Hepatocyte (in vitro differentiated cells): ENCODE measurements around the gene ACO2. TPM values are rescaled to one million over a fixed set of nuclear protein-coding genes. Genes with fewer than 3 reads are reported as not detected.
A peak's percentile ranks its signal among the peaks of the same experiment; 100 is the strongest.

Experiments
- DNase-seq: peaks from one replicate; pipeline ENCODE4 v3.0.0-alpha.2; 2016; ENCODE audit warnings: low spot score
- H2AFZ ChIP-seq: fragments of 200-600 bp; sonication (generic); 2 replicates; pipeline ENCODE4 v1.6.0; 2016; ENCODE audit warnings: antibody characterized with exemption, mild to moderate bottlenecking
- H3K27ac ChIP-seq: fragments of 200-600 bp; sonication (generic); 2 replicates; pipeline ENCODE4 v1.5.1; 2016; ENCODE audit warnings: mild to moderate bottlenecking
- H3K27me3 ChIP-seq: fragments of 200-600 bp; sonication (generic); 2 replicates; pipeline ENCODE4 v1.6.1; 2016
- H3K36me3 ChIP-seq: fragments of 200-600 bp; sonication (generic); replicated peaks from 2 replicates; pipeline ENCODE4 v1.5.1; 2016; ENCODE audit warnings: low read depth; ENCODE audit not compliant: insufficient read depth
- H3K4me1 ChIP-seq: fragments of 200-600 bp; sonication (generic); 2 replicates; pipeline ENCODE4 v1.5.1; 2016; ENCODE audit warnings: mild to moderate bottlenecking, moderate library complexity; ENCODE audit not compliant: insufficient read depth
- H3K4me2 ChIP-seq: fragments of 200-600 bp; sonication (generic); 2 replicates; pipeline ENCODE4 v1.6.0; 2016
- H3K4me3 ChIP-seq: fragments of 200-600 bp; sonication (generic); 2 replicates; pipeline ENCODE4 v1.5.1; 2016; ENCODE audit warnings: mild to moderate bottlenecking
- H3K79me2 ChIP-seq: fragments of 200-600 bp; sonication (generic); 2 replicates; pipeline ENCODE4 v1.6.0; 2017; ENCODE audit warnings: mild to moderate bottlenecking
- H3K9me2 ChIP-seq: fragments of 200-600 bp; sonication (generic); replicated peaks from 2 replicates; pipeline ENCODE4 v1.6.0; 2017; ENCODE audit warnings: mild to moderate bottlenecking; ENCODE audit not compliant: insufficient read depth
- H3K9me3 ChIP-seq: fragments of 200-600 bp; sonication (generic); 2 replicates; pipeline ENCODE4 v1.5.1; 2016; ENCODE audit warnings: low read depth, mild to moderate bottlenecking
- H4K20me1 ChIP-seq: fragments of 200-600 bp; sonication (generic); 2 replicates; pipeline ENCODE4 v1.6.0; 2016; ENCODE audit warnings: mild to moderate bottlenecking; ENCODE audit not compliant: insufficient read depth, poor library complexity, severe bottlenecking
- CTCF ChIP-seq: fragments of 200-600 bp; sonication (generic); IDR thresholded peaks from 2 replicates; pipeline ENCODE4 v1.5.1; 2016; ENCODE audit warnings: antibody characterized with exemption, mild to moderate bottlenecking; ENCODE audit not compliant: poor library complexity
- EZH2 ChIP-seq: fragments of 200-600 bp; sonication (generic); IDR thresholded peaks from 2 replicates; pipeline ENCODE4 v1.6.1; 2016; ENCODE audit warnings: antibody characterized with exemption, mild to moderate bottlenecking, borderline replicate concordance
- EZH2phosphoT487 ChIP-seq: fragments of 200-600 bp; sonication (generic); IDR thresholded peaks from one replicate; pipeline ENCODE4 v1.6.1; 2018; ENCODE audit warnings: antibody characterized with exemption, mild to moderate bottlenecking, low read depth, moderate library complexity; ENCODE audit not compliant: unreplicated experiment, severe bottlenecking
- WGBS: methylation state at CpG from one replicate; pipeline ENCODE4 v1.1.6; 2016; ENCODE audit warnings: low lambda C conversion rate; ENCODE audit errors: missing lambda C conversion rate; 5-methylcytosine and 5-hydroxymethylcytosine counted together
- polyA plus RNA-seq: library from polyadenylated mRNA; unstranded; fragments of >200 nt; fragmentation: Nextera tagmentation; extraction: Ambion mirVana; gene quantifications from 2 replicates; pipeline ENCODE4 v1.2.1, GENCODE V29; 2016
- total RNA-seq: library from RNA; depleted of rRNA; stranded (reverse); fragments of >200 nt; gene quantifications from 2 replicates; pipeline ENCODE4 v1.2.3, GENCODE V29; 2014

Gene ACO2
- total RNA-seq: 111 and 129 TPM in 2 replicates
- 167 and 196 TPM in 2 replicates for polyA plus RNA-seq

- under 1% methylated on average over 48 of the region's 51 CpGs for WGBS
- peaks cover 92% of the 10 kb centered on the region for H3K79me2 ChIP-seq
- TF ChIP-seq CTCF (no peak), EZH2phosphoT487 (no peak), EZH2 (no peak)
Measured at GRCh38 chr22:41468381-41469217, at the start of gene ACO2, which contains the start of gene PHF5A. Gene ACO2, plus strand, starts transcription at chr22:41469117. Its CDS starts 30 bp downstream, at chr22:41469147. Gene PHF5A, minus strand, starts transcription at chr22:41468692. Its CDS starts 39 bp downstream, at chr22:41468653.

GRCh38 chr22:41425660-41426365 lies 43.1 kb upstream of the ACO2 start:
- WGBS: 60% methylated on average over 9 of the region's 9 CpGs

More at GRCh38 chr22:41468381-41469217, at the start of gene ACO2, which contains the start of gene PHF5A:
- Histone ChIP-seq H3K4me3 (peak within 1 kb of the TSS; percentile 63), H3K4me2 (peak within 1 kb of the TSS; percentile 96), H3K27ac (peak within 1 kb of the TSS; percentile 90), H3K4me1 (peaks cover 11% of the 10 kb centered on the region), H3K27me3 (no peaks in the 10 kb centered on the region), H3K36me3 (peaks cover 5% of the 10 kb centered on the region), H3K9me3 (no peaks in the 10 kb centered on the region), H4K20me1 (no peaks in the 10 kb centered on the region), H2AFZ (peak within 1 kb of the TSS; percentile 34), H3K9me2 (no peaks in the 10 kb centered on the region)
- peak; percentile 98 for DNase-seq

More at GRCh38 chr22:41425660-41426365, 43.1 kb upstream of the ACO2 start:
- H2AFZ ChIP-seq: no peak overlapping the region
- no peaks in the 10 kb centered on the region for H3K9me2 ChIP-seq
- no peak for DNase-seq
- H3K4me3 ChIP-seq: no peak overlapping the region
- H3K9me3 ChIP-seq: no peaks in the 10 kb centered on the region
- H3K4me2 ChIP-seq: no peak overlapping the region
- no peaks in the 10 kb centered on the region for H3K4me1 ChIP-seq
- no peaks in the 10 kb centered on the region for H3K79me2 ChIP-seq
- TF ChIP-seq EZH2: no peak
- no peak for TF ChIP-seq CTCF
- no peak for TF ChIP-seq EZH2phosphoT487
- H3K27ac ChIP-seq: no peak overlapping the region
- H3K27me3 ChIP-seq: no peaks in the 10 kb centered on the region
- no peaks in the 10 kb centered on the region for H4K20me1 ChIP-seq
- H3K36me3 ChIP-seq: no peaks in the 10 kb centered on the region
